GM19239 (cell line): ENCODE measurements around the gene RBM38.
A peak's percentile ranks its signal among the peaks of the same experiment; 100 is the strongest.

ENCODE experiments used
- DNase-seq: peaks from one replicate; pipeline ENCODE4 v3.0.0; 2011; ENCODE audit warnings: low spot score; ENCODE audit not compliant: insufficient read length
- FAIRE-seq: peaks from 2 replicates; lab custom pipeline; 2011; peaks lifted over from hg19 to GRCh38; lab: Jason Lieb, UNC

RBM38 gene

DNA sequence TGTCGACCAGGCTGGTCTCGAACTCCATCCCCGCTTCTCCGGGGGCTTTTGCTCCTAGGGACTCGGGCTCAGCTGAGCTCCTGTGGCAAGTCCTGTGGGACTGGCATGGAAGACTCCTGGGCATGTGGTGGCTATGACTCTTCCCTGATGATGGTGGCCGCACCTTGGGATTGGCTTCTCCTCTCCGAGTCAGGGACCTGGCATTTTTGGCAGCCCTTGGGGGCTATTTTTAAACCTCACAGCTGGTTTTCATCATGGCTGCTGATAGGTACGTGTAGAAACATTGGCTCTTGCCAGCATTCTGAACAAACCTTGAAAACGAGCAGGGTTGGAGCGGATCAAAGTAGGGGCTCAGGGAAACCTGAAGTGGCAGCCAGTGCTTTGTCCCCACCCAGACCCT lies 54.1 kb downstream of the RBM38 start:
- no peak for DNase-seq
- FAIRE-seq, result no peak

DNA sequence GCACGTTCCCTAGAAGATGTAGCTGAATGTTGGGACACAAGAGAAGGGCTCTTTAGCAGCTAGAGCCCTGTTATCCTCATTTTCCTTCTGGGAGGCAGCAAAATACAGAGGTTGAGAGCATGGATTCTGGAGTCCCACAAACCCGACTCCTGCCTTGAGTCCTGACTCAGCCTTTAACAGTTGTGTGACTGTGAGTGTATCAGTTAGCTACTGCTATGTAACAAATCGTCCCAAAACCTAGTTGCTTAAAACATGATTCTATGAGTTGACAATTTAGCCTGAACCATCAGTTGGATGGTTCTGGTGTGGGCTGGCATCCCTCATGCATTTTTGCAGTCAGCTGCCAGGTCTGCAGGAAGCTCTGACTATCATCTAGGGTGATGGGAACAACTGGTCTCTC lies 54.6 kb downstream of the RBM38 start:
- no peak for DNase-seq
- no peak for FAIRE-seq

DNA sequence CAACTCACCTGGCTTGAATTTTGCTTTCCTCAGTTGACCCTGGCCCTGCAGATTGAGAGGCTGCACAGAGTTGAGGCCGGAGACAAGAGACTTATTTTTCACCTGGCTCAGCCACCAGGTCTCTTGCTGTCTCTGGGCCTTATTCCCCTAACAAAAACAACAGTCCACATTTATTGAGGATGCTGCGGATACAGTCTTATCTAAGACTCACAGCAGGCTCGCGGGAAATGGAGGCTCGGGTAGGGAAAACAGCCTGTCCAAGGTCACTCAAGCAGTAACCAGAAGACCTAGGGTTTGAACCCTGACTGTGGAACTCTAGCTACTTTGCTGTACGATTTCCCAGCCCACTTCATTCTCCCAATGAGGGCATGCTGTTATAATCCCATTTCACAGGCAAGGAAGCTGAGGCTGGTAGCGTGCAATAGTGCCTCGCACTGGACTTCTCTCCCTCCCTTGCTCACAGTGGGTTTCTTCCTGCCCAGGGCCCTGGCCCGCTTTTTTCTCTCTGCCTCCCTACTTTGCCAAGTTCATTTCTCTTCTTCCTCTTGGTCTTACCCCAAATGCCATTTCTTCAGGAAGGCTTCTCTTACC lies 57.7 kb downstream of the RBM38 start:
- DNase-seq, result no peak
- FAIRE-seq, result no peak

DNA sequence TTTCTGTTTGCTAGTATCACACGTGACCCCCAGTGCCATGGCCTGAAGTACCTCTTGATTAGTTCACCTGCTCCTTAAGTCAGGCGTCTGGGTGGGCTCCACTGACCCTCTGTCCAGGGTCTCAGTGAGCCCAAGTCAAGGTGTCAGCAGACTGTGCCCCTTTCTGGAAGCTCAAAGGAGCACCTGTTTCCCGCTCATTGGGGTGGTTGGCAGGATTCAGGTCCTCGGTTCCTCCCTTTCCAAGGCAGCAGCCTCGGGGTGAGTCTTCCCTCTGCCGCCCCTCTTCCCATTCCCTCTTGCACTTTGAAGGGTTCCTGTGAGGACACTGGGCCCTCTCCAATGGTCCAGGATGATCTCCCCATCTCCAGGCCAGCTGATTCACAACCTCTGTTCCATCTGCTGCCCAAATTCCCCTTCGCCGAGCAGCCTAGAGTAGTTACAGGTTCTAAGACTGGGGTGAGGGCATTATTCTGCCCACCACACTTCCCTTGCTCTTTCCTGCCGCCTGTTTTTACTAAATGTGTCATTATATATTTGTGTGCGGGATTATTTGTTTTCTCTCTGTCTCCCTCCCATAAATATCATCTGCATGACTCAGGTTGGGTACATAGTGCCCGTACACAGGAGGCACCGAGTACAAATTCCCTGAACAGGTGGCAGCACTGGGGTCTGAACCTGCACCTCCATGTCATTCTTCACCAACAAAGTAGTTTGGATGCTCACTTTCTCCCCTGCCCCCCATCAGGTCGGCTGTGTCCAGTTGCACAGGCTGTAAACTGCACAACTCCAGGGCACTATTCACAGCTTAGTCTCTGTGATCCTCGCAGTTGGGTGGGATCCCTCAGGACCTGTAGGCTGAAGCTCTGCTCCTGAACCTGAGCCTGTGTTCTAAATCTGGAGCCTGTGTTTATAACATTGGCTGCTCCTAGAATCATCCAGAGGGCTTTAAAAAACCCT lies 58.5 kb downstream of the RBM38 start:
- no peak for FAIRE-seq
- no peak for DNase-seq

DNA sequence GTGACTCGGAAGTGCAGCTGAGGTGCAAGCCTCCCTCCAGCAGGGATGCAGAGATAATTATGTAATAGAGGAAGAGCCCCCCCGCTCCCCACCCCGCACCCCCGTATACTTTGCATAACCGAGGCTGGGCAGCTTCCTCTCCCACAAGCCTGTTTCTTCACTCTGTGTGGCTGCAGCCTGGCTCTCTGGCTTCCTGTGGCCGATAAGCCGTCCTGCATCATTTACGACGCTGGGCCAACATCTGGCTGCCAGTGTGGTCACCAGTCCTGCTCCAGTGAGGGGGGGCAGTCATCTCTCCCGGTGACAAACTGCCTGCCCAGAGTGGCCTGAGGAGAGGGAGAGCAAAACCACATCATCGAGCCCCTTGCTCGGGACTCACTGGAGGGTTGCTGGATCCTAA lies 59.2 kb downstream of the RBM38 start:
- peak; percentile 96 for FAIRE-seq

DNA sequence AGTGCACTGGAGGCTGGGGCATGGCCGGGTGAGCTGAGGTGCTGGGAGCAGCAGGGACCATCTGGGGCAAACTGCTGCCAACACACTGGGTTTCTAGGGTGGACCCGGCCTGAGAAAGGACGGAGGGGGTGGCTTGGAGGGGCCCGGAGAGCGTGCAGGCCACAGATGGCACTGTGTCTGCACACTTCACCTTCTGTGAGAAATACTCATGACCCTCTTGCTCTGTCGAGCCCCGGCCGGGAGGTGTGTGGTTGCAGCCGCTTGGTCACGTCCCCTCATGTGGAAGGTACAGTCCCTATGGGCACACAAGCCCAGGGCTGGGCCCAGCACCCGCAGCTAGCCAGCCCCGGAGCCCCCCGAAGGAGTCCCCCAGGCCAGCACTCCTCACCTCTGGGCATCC lies 59.7 kb downstream of the RBM38 start:
- FAIRE-seq (no peak), DNase-seq (no peak)

More for the DNA sequence above, 59.2 kb downstream of the RBM38 start:
- DNase-seq, result peak; percentile 73

DNA sequence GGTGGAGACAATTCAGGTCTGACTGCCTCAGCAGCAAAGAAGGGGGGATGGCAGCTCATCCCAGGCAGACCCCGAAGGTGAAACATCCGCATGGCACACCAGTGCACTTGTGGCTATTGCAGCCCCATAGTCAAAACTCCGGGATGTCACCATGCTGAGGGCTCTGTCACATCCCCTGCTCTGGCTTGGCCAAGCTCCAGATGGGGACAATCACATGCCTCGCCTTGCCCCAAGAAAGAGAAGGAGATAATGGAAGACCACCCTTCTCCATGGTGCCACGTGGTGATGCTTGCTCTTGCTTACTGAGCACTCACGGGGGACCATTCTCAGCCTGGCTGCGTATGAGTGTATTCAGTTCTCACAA lies 60.2 kb downstream of the RBM38 start:
- no peak for DNase-seq
- FAIRE-seq, result no peak

DNA sequence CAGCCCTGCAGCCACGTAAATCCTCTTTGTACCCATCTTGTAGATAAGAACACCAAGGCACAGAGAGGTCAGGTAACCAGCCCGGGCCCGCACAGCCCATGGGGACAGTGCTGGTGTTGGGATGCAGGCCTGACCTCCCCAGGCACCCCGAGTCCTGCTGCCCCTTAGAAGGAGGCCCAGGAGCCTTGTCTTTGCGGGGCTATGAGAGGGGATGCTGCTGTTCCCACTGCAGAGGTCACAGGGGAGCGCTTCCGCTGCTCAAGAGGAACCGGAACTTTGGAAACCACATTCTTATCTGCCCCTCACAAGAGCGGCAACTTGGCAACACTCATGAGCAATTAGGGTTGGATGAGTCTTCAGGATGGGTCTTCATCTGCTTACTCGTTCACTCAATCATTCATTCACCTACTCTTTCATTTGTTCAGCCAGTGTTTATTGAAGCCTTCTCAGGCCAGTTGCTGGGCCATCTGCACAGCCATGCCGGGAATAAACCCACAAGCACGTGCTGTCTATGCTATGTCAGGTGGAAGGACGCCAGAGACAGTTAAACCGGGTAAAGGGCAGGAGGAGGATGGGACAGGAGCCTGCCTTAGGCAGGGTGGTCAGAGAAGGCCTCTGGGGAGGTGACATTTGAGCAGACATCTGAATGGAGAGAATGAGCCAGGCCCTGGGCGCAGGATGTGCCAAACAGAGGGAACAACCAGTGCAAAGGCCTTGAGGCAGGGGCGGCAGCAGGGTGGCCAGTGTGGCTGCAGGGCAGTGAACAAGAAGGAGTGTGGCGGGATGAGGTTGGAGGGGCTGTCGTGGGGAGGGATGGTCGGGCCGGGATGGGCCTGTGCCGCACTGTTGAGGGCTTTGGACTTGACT lies 60.8 kb downstream of the RBM38 start:
- peak; percentile 77 for FAIRE-seq

DNA sequence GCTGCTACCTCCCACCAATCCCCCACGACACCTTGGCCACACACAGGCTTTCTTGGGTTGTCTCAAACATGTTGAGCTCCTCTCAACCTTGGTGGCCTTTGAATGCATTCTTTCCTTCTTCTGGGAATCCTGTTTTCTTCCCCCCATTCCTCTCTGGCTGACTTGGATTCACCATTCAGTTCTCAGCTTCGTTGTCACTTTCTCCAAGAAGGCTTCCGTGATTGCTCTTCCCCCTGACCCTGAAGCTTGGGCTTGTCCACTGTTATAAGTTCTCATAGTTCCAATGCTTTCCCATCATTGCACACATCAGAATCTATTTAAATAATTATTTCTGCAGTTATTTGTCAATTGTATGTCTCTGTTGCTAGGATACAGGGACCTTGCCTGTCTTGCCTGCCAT lies 64.2 kb downstream of the RBM38 start:
- DNase-seq, result no peak
- no peak for FAIRE-seq

More for the DNA sequence above, 60.8 kb downstream of the RBM38 start:
- DNase-seq, result peak; percentile 62

DNA sequence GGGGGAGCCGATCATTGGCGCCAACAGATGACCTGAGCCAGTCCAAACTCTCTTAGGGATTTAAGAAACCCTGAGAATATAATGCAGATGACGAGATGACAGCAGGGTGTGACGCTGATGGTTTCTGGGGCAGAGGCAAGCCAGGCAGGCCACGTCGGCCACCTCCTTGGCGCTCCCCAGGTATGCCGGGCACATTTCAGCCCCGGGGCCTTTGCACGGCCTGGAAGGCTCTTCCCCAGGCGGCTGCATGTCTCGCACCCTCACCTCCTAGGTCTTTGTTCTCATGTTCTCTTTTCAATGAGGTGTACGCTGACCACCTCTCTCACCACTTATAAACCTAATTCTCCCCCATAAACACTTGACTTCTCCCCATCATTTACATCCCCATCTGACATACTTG lies 64.9 kb downstream of the RBM38 start:
- FAIRE-seq (no peak), DNase-seq (no peak)

DNA sequence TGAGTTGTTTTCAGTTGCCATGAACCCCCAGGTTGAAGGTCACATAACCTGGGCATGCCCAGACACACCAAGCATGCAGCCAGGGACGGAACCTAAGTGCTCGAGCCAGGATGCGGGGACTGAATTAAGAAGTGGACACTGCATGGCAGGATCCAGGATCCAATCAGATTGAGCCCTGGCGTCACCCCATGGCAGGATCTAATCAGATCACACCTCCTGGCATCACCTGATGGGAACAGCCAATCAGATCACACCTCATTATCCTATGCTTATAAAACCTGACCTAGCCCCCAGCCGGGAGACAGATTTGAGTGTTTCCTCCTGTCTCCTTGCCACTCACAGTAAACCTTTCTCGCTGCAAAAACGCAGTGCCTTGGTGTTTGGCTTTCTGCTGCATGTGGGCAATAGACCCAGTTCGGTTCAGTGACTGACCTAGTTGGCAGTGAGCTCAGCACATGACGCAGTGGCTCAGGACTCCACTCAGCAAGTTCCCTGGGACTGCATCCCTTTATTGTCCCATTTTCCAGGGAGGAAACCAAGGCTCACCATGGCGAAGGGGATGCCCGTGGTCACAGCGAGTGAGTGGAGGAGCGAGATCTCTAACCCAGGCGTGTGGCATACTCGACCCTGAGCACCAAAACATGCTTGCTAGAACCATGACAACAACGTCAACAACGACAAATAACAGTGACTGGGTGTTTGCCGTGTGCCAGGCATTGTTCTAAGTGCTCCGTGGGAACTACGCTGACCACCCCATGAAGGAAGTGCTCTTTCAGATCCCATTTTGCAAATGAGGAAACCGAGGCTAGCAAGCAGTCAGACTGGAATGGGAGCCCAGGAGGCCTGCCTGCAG lies 66.3 kb downstream of the RBM38 start:
- FAIRE-seq (no peak), DNase-seq (no peak)

DNA sequence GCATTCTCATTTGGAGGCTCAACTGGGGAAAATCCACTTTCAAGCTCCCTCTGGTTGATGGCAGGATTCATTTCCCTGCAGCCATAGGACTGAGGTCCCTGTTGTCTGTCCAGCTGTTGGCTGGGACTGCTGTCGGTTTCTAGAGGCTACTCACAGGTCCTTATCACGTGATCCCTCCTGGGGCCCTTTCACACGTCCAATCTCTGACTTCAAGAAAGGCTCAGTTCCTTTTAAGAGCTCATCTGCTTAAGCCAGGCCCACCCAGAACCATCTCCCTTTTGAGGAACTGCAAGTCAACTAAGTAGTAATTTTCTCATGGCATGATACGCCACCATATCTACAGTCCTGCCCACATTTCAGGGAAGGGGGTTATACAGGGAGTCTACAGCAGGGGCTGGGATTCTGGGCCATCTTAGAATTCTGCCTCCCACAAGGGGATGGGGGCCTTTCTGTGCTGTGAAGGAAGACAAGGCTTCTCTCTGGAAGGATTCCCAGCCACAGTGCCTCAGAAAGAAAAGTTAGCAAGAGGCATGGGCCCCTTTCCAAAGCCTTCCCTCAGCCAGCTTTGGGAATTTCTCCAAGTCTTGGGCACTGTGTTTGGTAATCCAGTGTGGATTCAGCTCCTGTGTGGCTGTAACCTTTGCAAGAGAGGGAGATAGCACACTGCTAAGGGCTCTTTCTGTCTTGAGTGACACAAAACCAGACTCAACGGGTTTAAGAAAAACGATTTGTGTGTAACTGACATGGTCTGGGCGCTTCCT lies 67.4 kb downstream of the RBM38 start:
- DNase-seq (no peak), FAIRE-seq (no peak)
